Stomach (tissue), 9 donors: ENCODE measurements around the gene ITPRID1. TPM values are rescaled to one million over a fixed set of nuclear protein-coding genes. Genes with fewer than 3 reads are reported as not detected.
A peak's percentile ranks its signal among the peaks of the same experiment; 100 is the strongest.

Source experiments
- DNase-seq, 2 donors: peaks; one replicate each; pipeline versions ENCODE4 v3.0.0 to v3.0.0-alpha.2; 2013 to 2019
- H3K27ac ChIP-seq, 5 donors: fragments of 200-600 bp in 4 of 5; sonication (generic) in 4 of 5; one replicate each; pipeline ENCODE4 v1.5.1; 2013 to 2019; ENCODE audit warnings: mild to moderate bottlenecking in 1 of 5, moderate library complexity in 1 of 5
- H3K27me3 ChIP-seq, 3 donors: fragments of 200-600 bp; sonication (generic); one replicate each; pipeline ENCODE4 v1.5.1; 2017 to 2019; ENCODE audit warnings: mixed run types in 1 of 3
- H3K36me3 ChIP-seq, 4 donors: fragments of 200-600 bp; sonication (generic); 1 replicate in 3 of 4; 2 replicates in 1 of 4; pipeline ENCODE4 v1.5.1; 2016 to 2019
- H3K4me1 ChIP-seq, 4 donors: fragments of 200-600 bp; sonication (generic); one replicate each; pipeline ENCODE4 v1.5.1; 2016 to 2019
- H3K4me3 ChIP-seq, 4 donors: fragments of 200-600 bp; sonication (generic) in 3 of 4; one replicate each; pipeline ENCODE4 v1.5.1; 2016 to 2019; ENCODE audit warnings: mild to moderate bottlenecking in 1 of 4
- H3K9me3 ChIP-seq, 4 donors: fragments of 200-600 bp; sonication (generic); one replicate each; pipeline ENCODE4 v1.5.1; 2016 to 2019
- CTCF ChIP-seq, 7 experiments: fragments of 450-650 bp in 4 of 7; fragments of 200-600 bp in 3 of 7; sonication (generic) in 3 of 7; IDR thresholded peaks; one replicate each; pipeline ENCODE4 v1.5.1; 2016 to 2019; ENCODE audit warnings: antibody characterized with exemption in 7 of 7, control low read depth in 2 of 7, mild to moderate bottlenecking in 1 of 7
- EP300 ChIP-seq: sonication (generic); formaldehyde crosslinking; IDR thresholded peaks from one replicate; pipeline ENCODE4 v1.6.1; 2017; ENCODE audit warnings: antibody characterized with exemption
- POLR2A ChIP-seq, 4 donors: fragments of 450-650 bp; IDR thresholded peaks; one replicate each; pipeline ENCODE4 v1.6.1; 2016; ENCODE audit warnings: antibody characterized with exemption in 4 of 4, control low read depth in 2 of 4, mild to moderate bottlenecking in 1 of 4, moderate library complexity in 1 of 4
- POLR2AphosphoS5 ChIP-seq, 3 donors: sonication (generic); formaldehyde crosslinking; IDR thresholded peaks; one replicate each; pipeline ENCODE4 v1.6.1; 2016; ENCODE audit warnings: antibody characterized with exemption in 3 of 3
- WGBS, 5 donors: extraction: QIAGEN DNeasy Blood & Tissue Kit in 3 of 5; methylation state at CpG; one replicate each; pipeline versions ENCODE4 v1.1.5 to v1.1.7; 2013 to 2018; 5-methylcytosine and 5-hydroxymethylcytosine counted together
- intact Hi-C: fragments of 100-400 bp; cut with DNase I; formaldehyde crosslinking; loops from one replicate; pipeline ENCODE4 v1.15.1; 2023; ENCODE audit warnings: low total_unique reads
- polyA plus RNA-seq, 3 donors: library from polyadenylated mRNA; stranded (reverse); fragments of 200-250 nt; gene quantifications; one replicate each; pipeline ENCODE4 v1.2.3, GENCODE V29; 2013
- total RNA-seq, 5 donors: library from RNA; depleted of rRNA; stranded (reverse); fragments of >200 nt; gene quantifications; one replicate each; pipeline versions ENCODE4 v1.1.0 to v1.2.3, GENCODE V29; 2014 to 2016
- donor health status: healthy with polysubstance abuse.
- donor health status: Bipolar disorder and iron deficiency.
- donor health status: healthy.

Gene ITPRID1
- total and polyA plus RNA-seq, 8 donors, result 0.18 to 0.58 (median 0.34) TPM; not detected in 2

DNA sequence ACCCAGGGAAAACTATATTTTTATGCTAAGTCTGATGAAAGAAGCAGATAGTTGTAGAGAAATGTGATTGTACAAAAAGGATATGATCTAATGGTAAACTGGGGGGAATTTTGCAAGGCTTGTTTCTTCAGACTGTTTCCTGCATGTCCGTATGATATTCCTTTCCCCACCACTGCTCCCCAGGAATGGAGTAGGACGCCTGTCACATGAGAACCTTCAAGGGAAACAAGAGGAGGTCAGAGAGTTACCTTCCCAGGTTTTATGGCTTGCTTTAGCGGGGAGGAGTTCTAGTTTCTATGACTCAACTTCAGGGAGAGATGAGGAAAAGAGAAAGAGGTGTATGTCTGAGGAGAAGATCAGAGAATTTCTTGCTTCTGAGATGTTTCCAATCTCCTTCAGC is 16.4 kb upstream of the ITPRID1 start:
- no peak for DNase-seq
- Histone ChIP-seq H3K4me1 (peaks cover 0 to 12% (median 3%) of the 10 kb centered on the region in 4 donors), H3K27me3 (no peaks in the 10 kb centered on the region), H3K36me3 (no peaks in the 10 kb centered on the region), H3K27ac (no peak overlapping the region), H3K4me3 (no peak overlapping the region), H3K9me3 (no peaks in the 10 kb centered on the region)
- 43 to 82% (median 48%) methylated on average over 3 of the region's 3 CpGs for WGBS, 5 donors
- no peak for TF ChIP-seq EP300
- no peak for TF ChIP-seq POLR2AphosphoS5 (IDR thresholded peaks at IDR 0.05)
- no peak for TF ChIP-seq POLR2A (IDR thresholded peaks at IDR 0.05)
- TF ChIP-seq CTCF (IDR thresholded peaks at IDR 0.05), result no peak
- intact Hi-C loops, result no loop called here

DNA sequence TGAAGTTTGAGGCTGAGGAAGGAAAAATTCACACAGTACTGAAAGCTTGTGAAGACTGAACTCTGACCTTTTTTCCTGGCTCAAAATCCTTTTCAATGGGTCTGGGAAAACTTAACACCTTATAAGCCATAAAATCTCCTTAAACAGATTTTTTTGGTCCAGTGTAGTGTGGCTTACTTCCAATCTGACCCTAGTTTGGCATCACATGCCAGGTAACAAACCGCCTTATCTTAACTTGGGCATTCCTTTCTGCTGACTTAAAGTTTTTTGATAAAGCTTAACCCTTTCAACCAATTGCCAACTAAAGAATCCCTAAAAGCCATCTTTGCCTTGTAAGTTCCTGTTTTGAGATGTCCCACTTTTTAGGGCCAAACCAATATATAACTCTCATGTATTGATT is 13.2 kb upstream of the ITPRID1 start:
- H3K27ac ChIP-seq, result peak overlapping the region in 3 of 5 donors; percentile 13 to 35 (median 33)
- H3K36me3 ChIP-seq, result no peaks in the 10 kb centered on the region
- TF ChIP-seq POLR2AphosphoS5 (IDR thresholded peaks at IDR 0.05) (peak in 1 of 3 donors; percentile 9), CTCF (IDR thresholded peaks at IDR 0.05) (no peak), POLR2A (IDR thresholded peaks at IDR 0.05) (no peak)
- peaks cover 0 to 8% (median 3%) of the 10 kb centered on the region in 4 donors for H3K4me1 ChIP-seq
- no peaks in the 10 kb centered on the region for H3K27me3 ChIP-seq
- 9 to 31% (median 22%) methylated on average over 1 of the region's 1 CpG for WGBS, 5 donors
- H3K9me3 ChIP-seq, result no peaks in the 10 kb centered on the region
- no peak overlapping the region for H3K4me3 ChIP-seq
- DNase-seq, result peak in 1 of 2 donors; percentile 20
- intact Hi-C loops, result no loop called here

- H3K9me3 ChIP-seq, result no peaks in the 10 kb centered on the region
- WGBS, 5 donors, result 71 to 88% (median 83%) methylated on average over 5 of the region's 5 CpGs
- H3K36me3 ChIP-seq, result no peaks in the 10 kb centered on the region
- no peak for TF ChIP-seq POLR2AphosphoS5 (IDR thresholded peaks at IDR 0.05)
- no peak for TF ChIP-seq EP300
- TF ChIP-seq POLR2A (IDR thresholded peaks at IDR 0.05), result no peak
- no peak for TF ChIP-seq CTCF (IDR thresholded peaks at IDR 0.05)
- H3K27me3 ChIP-seq, result no peaks in the 10 kb centered on the region
- no peak overlapping the region for H3K27ac ChIP-seq
- intact Hi-C loops, result no loop called here
- no peak for DNase-seq
- H3K4me1 ChIP-seq, result no peaks in the 10 kb centered on the region
- no peak overlapping the region for H3K4me3 ChIP-seq
Measured at GRCh38 chr7:31508823-31509222, 5.1 kb upstream of the ITPRID1 start.

DNA sequence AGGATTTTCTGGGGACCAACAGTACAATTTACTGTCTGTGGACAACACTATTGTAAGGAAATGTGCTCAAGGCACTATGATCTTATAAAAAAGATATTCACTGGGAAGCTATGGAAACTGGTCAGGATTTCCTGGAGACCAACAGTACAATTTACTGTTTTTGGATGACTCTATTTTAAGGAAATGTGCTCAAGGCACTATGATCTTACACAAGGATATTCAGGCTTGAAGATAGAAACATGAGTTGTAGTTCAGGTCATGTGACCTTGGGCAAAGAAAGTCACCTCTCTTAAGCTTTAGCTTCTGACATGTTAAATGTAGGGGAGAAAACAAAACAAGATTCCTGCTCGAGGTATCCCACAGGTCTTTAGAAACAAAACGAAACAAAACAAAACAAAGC is 1.7 kb upstream of the ITPRID1 start:
- WGBS, 5 donors, result 59 to 76% (median 75%) methylated on average over 2 of the region's 2 CpGs
- intact Hi-C loops, result no loop called here
- no peak for TF ChIP-seq EP300
- TF ChIP-seq CTCF (IDR thresholded peaks at IDR 0.05), result no peak
- no peak for TF ChIP-seq POLR2A (IDR thresholded peaks at IDR 0.05)
- TF ChIP-seq POLR2AphosphoS5 (IDR thresholded peaks at IDR 0.05), result no peak
- Histone ChIP-seq H3K27me3 (no peaks in the 10 kb centered on the region), H3K4me3 (no peak overlapping the region), H3K9me3 (peaks cover 0 to 4% (median 2%) of the 10 kb centered on the region in 4 donors), H3K36me3 (no peaks in the 10 kb centered on the region), H3K27ac (no peak overlapping the region), H3K4me1 (no peaks in the 10 kb centered on the region)
- no peak for DNase-seq
